Measurements from ENCODE around the gene BCAM.
"Not testable (repeated sequence)": the region's sequence is repeated elsewhere in the genome, so short reads cannot be mapped to it uniquely, and the experiment has no call there.

BCAM gene

GRCh38 chr19:44851427-44851826 is 42.5 kb downstream of the BCAM start:
- no peak for DNase-seq

- DNase-seq: no peak
Observed at GRCh38 chr19:44855606-44856005, 46.7 kb downstream of the BCAM start.

GRCh38 chr19:44856421-44857083 is 47.6 kb downstream of the BCAM start:
- no peak for DNase-seq

- no peak for DNase-seq
Observed at GRCh38 chr19:44857837-44858236, 48.9 kb downstream of the BCAM start.

GRCh38 chr19:44861576-44861975 is 52.7 kb downstream of the BCAM start:
- DNase-seq: not testable (repeated sequence)

GRCh38 chr19:44863990-44864389 is 55.1 kb downstream of the BCAM start:
- DNase-seq: no peak

GRCh38 chr19:44865196-44865767 is 56.4 kb downstream of the BCAM start:
- no peak for DNase-seq

- no peak for DNase-seq
Observed at GRCh38 chr19:44866664-44867063, 57.8 kb downstream of the BCAM start.

- DNase-seq: no peak
Observed at GRCh38 chr19:44867578-44867977, 58.7 kb downstream of the BCAM start.

- DNase-seq: no peak
Observed at GRCh38 chr19:44869733-44870470, 61.0 kb downstream of the BCAM start.

Measured in stimulated activated naive CD4-positive, alpha-beta T cell treated with Interleukin-2 at 50 U/mL for 16 hours (primary cell).